ENCODE data around the gene CCNB2.

- TF ChIP-seq EZH2 (IDR thresholded peaks at IDR 0.05; ENCODE audit: borderline replicate concordance, low read depth, low read length, poor library complexity, severe bottlenecking) (no peak), CTCF (conservative IDR thresholded peaks at IDR 0.05; ENCODE audit: low read depth, low read length) (no peak)
These were observed 908 bp downstream of the CCNB2 start for GRCh38 chr15:59105854-59106253.
